GM21526 (cell line): ENCODE results near the gene SAMD5.

ENCODE experiments used
- ATAC-seq: cut with Tn5 transposase; IDR thresholded peaks from one replicate; pipeline ENCODE4 v1.9.1; 2021; ENCODE audit warnings: moderate library complexity; ENCODE audit not compliant: unreplicated experiment, low FRiP score

SAMD5 gene

GRCh38 chr6:147617366-147617765 is 108.9 kb downstream of the SAMD5 start:
- ATAC-seq, result no peak

DNA sequence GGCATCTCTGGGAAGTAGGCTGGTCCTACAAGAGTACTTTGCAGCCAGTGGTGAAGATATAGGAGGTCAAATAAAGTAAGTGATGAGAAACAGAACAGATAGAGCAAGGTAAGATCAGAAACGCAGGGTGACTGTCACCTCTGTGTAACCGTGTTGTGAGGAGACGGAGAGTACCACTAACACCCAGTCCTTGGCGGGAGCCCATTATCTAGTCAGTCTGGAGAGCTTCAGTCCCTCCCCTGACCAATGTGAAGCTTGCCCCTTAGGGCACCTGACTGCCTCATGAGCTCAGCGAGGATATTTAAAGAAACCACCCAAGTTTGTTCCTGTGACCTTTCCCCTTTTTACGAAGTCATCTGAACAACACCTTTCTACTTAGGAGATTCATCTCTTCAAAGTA is 110.0 kb downstream of the SAMD5 start:
- ATAC-seq, result no peak

GRCh38 chr6:147618927-147619326 is 110.4 kb downstream of the SAMD5 start:
- no peak for ATAC-seq
